CD4-positive, CD25-positive, alpha-beta regulatory T cell (primary cell): ENCODE data around the gene ARHGAP20. TPM values are rescaled to one million over a fixed set of nuclear protein-coding genes. Genes with fewer than 3 reads are reported as not detected.

ENCODE experiments used
- ATAC-seq, 2 donors: fragments of 150-1000 bp; cut with Tn5 transposase; one replicate each; pipeline ENCODE4 v1.10.0; 2021; ENCODE audit warnings: low read depth in 2 of 2, moderate number of reproducible peaks in 2 of 2, moderate library complexity in 1 of 2
- DNase-seq, 3 donors: peaks; one replicate each; pipeline versions ENCODE4 v3.0.0 to v3.0.0-alpha.2; 2012 to 2022; ENCODE audit warnings: mixed read lengths in 1 of 3
- H3K27ac ChIP-seq: one replicate; pipeline ENCODE4 v1.7.0; 2013; ENCODE audit warnings: mild to moderate bottlenecking, low read length; ENCODE audit not compliant: insufficient read depth, poor library complexity, severe bottlenecking
- H3K27me3 ChIP-seq: one replicate; pipeline ENCODE4 v1.7.0; 2013; ENCODE audit warnings: low read length; ENCODE audit not compliant: control insufficient read depth, insufficient read depth
- H3K36me3 ChIP-seq: one replicate; pipeline ENCODE4 v1.7.0; 2013; ENCODE audit warnings: mild to moderate bottlenecking, low read length, moderate library complexity; ENCODE audit not compliant: control insufficient read depth, insufficient read depth
- H3K4me1 ChIP-seq: 2 replicates; pipeline ENCODE4 v1.7.0; 2013; ENCODE audit warnings: mild to moderate bottlenecking, low read length; ENCODE audit not compliant: insufficient read depth, control insufficient read depth, poor library complexity, severe bottlenecking
- H3K4me3 ChIP-seq: one replicate; pipeline ENCODE4 v1.7.0; 2013; ENCODE audit warnings: low read depth, mild to moderate bottlenecking, low read length, moderate library complexity
- H3K9me3 ChIP-seq, 2 experiments: 1 replicate in 1 of 2; 2 replicates in 1 of 2; pipeline ENCODE4 v1.7.0; 2013; ENCODE audit warnings: low read length in 2 of 2, mild to moderate bottlenecking in 1 of 2, moderate library complexity in 1 of 2; ENCODE audit not compliant: control insufficient read depth in 2 of 2
- H3K27ac Mint-ChIP-seq, 3 donors: one replicate each; pipeline ENCODE4 v1.8.0; 2020 to 2022; ENCODE audit warnings: mild to moderate bottlenecking in 3 of 3, mixed read lengths in 3 of 3, moderate library complexity in 2 of 3
- H3K27me3 Mint-ChIP-seq: one replicate; pipeline ENCODE4 v1.8.0; 2022; ENCODE audit warnings: mild to moderate bottlenecking, mixed read lengths
- H3K36me3 Mint-ChIP-seq: one replicate; pipeline ENCODE4 v1.8.0; 2020; ENCODE audit warnings: mixed read lengths
- H3K4me1 Mint-ChIP-seq, 4 donors: one replicate each; pipeline ENCODE4 v1.8.0; 2020 to 2022; ENCODE audit warnings: mixed read lengths in 4 of 4, mild to moderate bottlenecking in 1 of 4
- H3K4me3 Mint-ChIP-seq, 4 donors: one replicate each; pipeline ENCODE4 v1.8.0; 2020 to 2022; ENCODE audit warnings: mild to moderate bottlenecking in 4 of 4, mixed read lengths in 4 of 4, moderate library complexity in 3 of 4
- H3K9me3 Mint-ChIP-seq, 7 donors: one replicate each; pipeline ENCODE4 v1.8.0; 2020 to 2022; ENCODE audit warnings: mixed read lengths in 7 of 7, mild to moderate bottlenecking in 3 of 7, moderate library complexity in 2 of 7
- polyA plus RNA-seq, 4 donors: library from polyadenylated mRNA; unstranded; fragments of 300-500 nt; fragmentation: Illumina TruSeq; gene quantifications; one replicate each; pipeline ENCODE4 v1.2.3, GENCODE V29; 2021
- total RNA-seq: library from RNA; stranded (reverse); gene quantifications from one replicate; pipeline ENCODE4 v1.2.3, GENCODE V29; 2022

Gene ARHGAP20
- total and polyA plus RNA-seq, 5 donors from 2014 or later, result not detected

- peaks cover 0 to 2% of the 10 kb centered on the region in 2 experiments for H3K9me3 ChIP-seq
- H3K9me3 Mint-ChIP-seq, result peaks cover 0 to 26% (median 8%) of the 10 kb centered on the region in 7 donors
- ATAC-seq (no peak), DNase-seq (no peak)
- no peak overlapping the region for H3K4me3 ChIP-seq
- no peaks in the 10 kb centered on the region for H3K4me1 Mint-ChIP-seq
- H3K27ac ChIP-seq, result no peak overlapping the region
- H3K36me3 ChIP-seq, result no peaks in the 10 kb centered on the region
- no peaks in the 10 kb centered on the region for H3K4me1 ChIP-seq
- no peak overlapping the region for H3K27ac Mint-ChIP-seq
- H3K4me3 Mint-ChIP-seq, result no peak overlapping the region
- H3K27me3 Mint-ChIP-seq, result peaks cover 4% of the 10 kb centered on the region
- no peaks in the 10 kb centered on the region for H3K36me3 Mint-ChIP-seq
- H3K27me3 ChIP-seq, result no peaks in the 10 kb centered on the region
These were observed 43.7 kb upstream of the ARHGAP20 start for GRCh38 chr11:110755941-110756340.

- H3K4me1 Mint-ChIP-seq, result no peaks in the 10 kb centered on the region
- H3K27me3 ChIP-seq, result no peaks in the 10 kb centered on the region
These were observed 40.7 kb upstream of the ARHGAP20 start for GRCh38 chr11:110752890-110753289.

GRCh38 chr11:110750100-110750499, 37.9 kb upstream of the ARHGAP20 start:
- H3K27me3 ChIP-seq, result no peaks in the 10 kb centered on the region
- Mint-ChIP-seq H3K4me1 (no peaks in the 10 kb centered on the region), H3K9me3 (peaks cover 0 to 37% (median 7%) of the 10 kb centered on the region in 7 donors), H3K36me3 (no peaks in the 10 kb centered on the region), H3K27ac (peak overlapping the region in 1 of 3 donors; percentile 10), H3K4me3 (no peak overlapping the region), H3K27me3 (no peaks in the 10 kb centered on the region)
- no peaks in the 10 kb centered on the region for H3K4me1 ChIP-seq
- H3K4me3 ChIP-seq, result no peak overlapping the region
- no peaks in the 10 kb centered on the region for H3K36me3 ChIP-seq
- no peak overlapping the region for H3K27ac ChIP-seq
- peaks cover 0 to 2% of the 10 kb centered on the region in 2 experiments for H3K9me3 ChIP-seq
- ATAC-seq, result no peak
- DNase-seq, result no peak

More at GRCh38 chr11:110752890-110753289, 40.7 kb upstream of the ARHGAP20 start:
- Mint-ChIP-seq H3K36me3 (no peaks in the 10 kb centered on the region), H3K27me3 (no peaks in the 10 kb centered on the region), H3K27ac (no peak overlapping the region), H3K4me3 (no peak overlapping the region), H3K9me3 (peaks cover 0 to 37% (median 8%) of the 10 kb centered on the region in 7 donors)
- no peak for ATAC-seq
- Histone ChIP-seq H3K27ac (no peak overlapping the region), H3K4me3 (no peak overlapping the region), H3K9me3 (peaks cover 0 to 2% of the 10 kb centered on the region in 2 experiments), H3K36me3 (no peaks in the 10 kb centered on the region), H3K4me1 (no peaks in the 10 kb centered on the region)
- DNase-seq, result no peak

GRCh38 chr11:110747531-110747930, 35.3 kb upstream of the ARHGAP20 start:
- Mint-ChIP-seq H3K9me3 (peaks cover 0 to 25% (median 3%) of the 10 kb centered on the region in 7 donors), H3K4me3 (no peak overlapping the region), H3K27me3 (no peaks in the 10 kb centered on the region), H3K27ac (no peak overlapping the region), H3K4me1 (no peaks in the 10 kb centered on the region), H3K36me3 (no peaks in the 10 kb centered on the region)
- Histone ChIP-seq H3K36me3 (no peaks in the 10 kb centered on the region), H3K4me3 (no peak overlapping the region), H3K27ac (no peak overlapping the region), H3K27me3 (no peaks in the 10 kb centered on the region), H3K4me1 (no peaks in the 10 kb centered on the region), H3K9me3 (no peaks in the 10 kb centered on the region)
- DNase-seq (no peak), ATAC-seq (no peak)

GRCh38 chr11:110738641-110739040, 26.4 kb upstream of the ARHGAP20 start:
- Mint-ChIP-seq H3K27ac (no peak overlapping the region), H3K4me1 (no peaks in the 10 kb centered on the region), H3K9me3 (peaks cover 0 to 6% (median 0%) of the 10 kb centered on the region in 7 donors), H3K36me3 (no peaks in the 10 kb centered on the region), H3K27me3 (peaks cover 9% of the 10 kb centered on the region), H3K4me3 (no peak overlapping the region)
- H3K9me3 ChIP-seq, result no peaks in the 10 kb centered on the region
- no peaks in the 10 kb centered on the region for H3K27me3 ChIP-seq
- H3K27ac ChIP-seq, result no peak overlapping the region
- no peak for DNase-seq
- H3K4me3 ChIP-seq, result no peak overlapping the region
- ATAC-seq, result no peak
- no peaks in the 10 kb centered on the region for H3K36me3 ChIP-seq
- H3K4me1 ChIP-seq, result no peaks in the 10 kb centered on the region

GRCh38 chr11:110737593-110737992, 25.4 kb upstream of the ARHGAP20 start:
- H3K27me3 Mint-ChIP-seq, result peaks cover 9% of the 10 kb centered on the region
- H3K27ac Mint-ChIP-seq, result no peak overlapping the region

GRCh38 chr11:110736171-110736553, 23.9 kb upstream of the ARHGAP20 start:
- H3K4me1 Mint-ChIP-seq, result no peaks in the 10 kb centered on the region
- no peak overlapping the region for H3K27ac Mint-ChIP-seq
- H3K27ac ChIP-seq, result no peak overlapping the region
- peaks cover 9% of the 10 kb centered on the region for H3K27me3 Mint-ChIP-seq
- H3K4me3 ChIP-seq, result no peak overlapping the region
- no peak for DNase-seq
- H3K9me3 ChIP-seq, result no peaks in the 10 kb centered on the region
- H3K36me3 Mint-ChIP-seq, result no peaks in the 10 kb centered on the region
- peaks cover 0 to 6% (median 1%) of the 10 kb centered on the region in 7 donors for H3K9me3 Mint-ChIP-seq
- no peak overlapping the region for H3K4me3 Mint-ChIP-seq
- no peaks in the 10 kb centered on the region for H3K4me1 ChIP-seq
- no peak for ATAC-seq
- H3K27me3 ChIP-seq, result no peaks in the 10 kb centered on the region
- H3K36me3 ChIP-seq, result no peaks in the 10 kb centered on the region

More at GRCh38 chr11:110737593-110737992, 25.4 kb upstream of the ARHGAP20 start:
- no peaks in the 10 kb centered on the region for H3K9me3 ChIP-seq
- DNase-seq (no peak), ATAC-seq (no peak)
- H3K27ac ChIP-seq, result no peak overlapping the region
- no peaks in the 10 kb centered on the region for H3K4me1 ChIP-seq
- H3K36me3 Mint-ChIP-seq, result no peaks in the 10 kb centered on the region
- H3K9me3 Mint-ChIP-seq, result peaks cover 0 to 6% (median 0%) of the 10 kb centered on the region in 7 donors
- H3K4me1 Mint-ChIP-seq, result no peaks in the 10 kb centered on the region
- no peak overlapping the region for H3K4me3 ChIP-seq
- H3K27me3 ChIP-seq, result no peaks in the 10 kb centered on the region
- H3K36me3 ChIP-seq, result no peaks in the 10 kb centered on the region
- no peak overlapping the region for H3K4me3 Mint-ChIP-seq

- DNase-seq (no peak), ATAC-seq (no peak)
- H3K9me3 ChIP-seq, result no peaks in the 10 kb centered on the region
- no peak overlapping the region for H3K27ac ChIP-seq
- Mint-ChIP-seq H3K36me3 (no peaks in the 10 kb centered on the region), H3K4me1 (no peaks in the 10 kb centered on the region), H3K27me3 (peaks cover 9% of the 10 kb centered on the region), H3K9me3 (peaks cover 0 to 3% (median 1%) of the 10 kb centered on the region in 7 donors), H3K4me3 (no peak overlapping the region), H3K27ac (no peak overlapping the region)
- H3K36me3 ChIP-seq, result no peaks in the 10 kb centered on the region
- no peaks in the 10 kb centered on the region for H3K27me3 ChIP-seq
- H3K4me3 ChIP-seq, result no peak overlapping the region
- H3K4me1 ChIP-seq, result no peaks in the 10 kb centered on the region
These were observed 23.4 kb upstream of the ARHGAP20 start for GRCh38 chr11:110735455-110736170.
